ENCODE measurements around the gene STN1.

The STN1 gene

DNA sequence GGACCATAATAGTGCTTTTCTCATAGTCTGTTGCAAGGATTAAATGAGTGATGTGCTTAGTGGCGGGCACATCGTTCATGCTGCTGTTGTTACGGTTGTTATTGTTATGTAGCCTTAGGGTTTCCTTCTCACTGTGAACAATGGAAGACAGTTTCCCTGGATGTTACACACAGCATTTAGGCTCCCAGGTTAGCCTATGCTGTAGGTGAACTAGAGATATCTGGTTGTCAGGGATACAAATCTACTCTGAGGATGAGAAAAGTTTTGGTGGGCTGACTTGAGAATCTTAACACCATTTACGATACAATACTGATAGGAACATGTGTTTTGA is 77.3 kb downstream of the STN1 start:
- DNase-seq = no peak

GRCh38 chr10:103839872-103840739 is 77.9 kb downstream of the STN1 start:
- no peak for DNase-seq

DNA sequence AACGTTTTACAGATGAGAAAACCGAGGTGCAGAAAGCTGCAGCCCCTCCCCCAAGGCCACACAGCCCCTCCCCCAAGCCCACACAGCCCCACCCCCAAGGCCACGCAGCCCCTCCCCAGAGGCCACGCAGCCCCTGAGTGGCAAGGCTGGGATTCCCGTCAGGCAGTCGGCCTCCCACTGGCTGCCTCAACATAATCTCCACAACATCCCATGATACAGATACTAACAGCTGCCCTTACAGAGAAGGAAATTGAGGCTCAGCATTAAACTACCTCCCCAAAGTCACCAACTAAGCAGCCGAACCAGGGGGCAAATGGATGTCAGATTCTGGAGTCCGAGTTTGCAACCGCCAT is 78.5 kb downstream of the STN1 start:
- no peak for DNase-seq

DNA sequence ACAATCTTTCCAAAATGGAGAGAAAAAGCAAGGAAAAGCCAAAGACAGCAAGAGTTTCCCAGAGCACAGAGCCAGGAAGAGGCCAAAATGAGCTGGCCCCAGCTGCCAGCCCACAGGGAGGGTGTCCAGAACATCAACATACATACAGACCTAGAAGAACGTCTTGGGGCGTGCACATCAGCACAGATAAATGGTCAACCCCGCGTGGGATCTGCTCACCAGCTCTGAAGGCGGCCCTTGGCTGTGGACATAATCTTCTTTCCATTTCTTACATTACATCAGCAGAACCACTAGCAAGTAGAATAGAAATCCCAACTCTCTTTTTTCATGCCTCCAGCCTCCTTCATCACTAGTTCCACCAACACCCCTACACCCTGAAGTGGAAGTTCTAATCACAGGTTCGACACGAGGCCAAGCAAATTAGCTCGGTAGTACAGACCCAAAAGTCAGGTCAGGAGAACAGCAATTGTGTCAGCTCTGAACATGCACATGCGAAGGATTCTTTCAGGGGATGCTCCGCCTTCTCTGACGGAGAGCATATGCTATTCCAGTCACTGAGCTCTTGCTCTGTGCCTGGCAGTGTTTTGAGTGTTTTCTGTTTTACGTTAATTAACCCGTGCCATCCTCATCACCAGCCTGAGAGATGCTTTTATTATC is 79.0 kb downstream of the STN1 start:
- DNase-seq = no peak

DNA sequence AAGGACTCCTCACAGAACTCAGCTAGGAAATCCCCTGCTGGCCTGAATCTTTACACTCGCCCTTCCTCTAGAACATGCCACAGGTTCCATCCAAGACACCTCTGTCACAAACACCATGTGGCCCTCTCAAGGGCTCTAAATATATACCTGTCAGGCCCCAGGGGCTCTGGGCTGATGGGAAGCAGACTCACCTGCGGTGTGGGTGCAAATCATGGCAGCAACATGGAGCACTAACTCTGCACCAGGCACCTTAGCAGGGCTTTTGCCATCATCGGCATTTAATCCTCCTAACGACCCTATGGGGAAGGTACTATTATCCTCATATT is 80.0 kb downstream of the STN1 start:
- no peak for DNase-seq

DNA sequence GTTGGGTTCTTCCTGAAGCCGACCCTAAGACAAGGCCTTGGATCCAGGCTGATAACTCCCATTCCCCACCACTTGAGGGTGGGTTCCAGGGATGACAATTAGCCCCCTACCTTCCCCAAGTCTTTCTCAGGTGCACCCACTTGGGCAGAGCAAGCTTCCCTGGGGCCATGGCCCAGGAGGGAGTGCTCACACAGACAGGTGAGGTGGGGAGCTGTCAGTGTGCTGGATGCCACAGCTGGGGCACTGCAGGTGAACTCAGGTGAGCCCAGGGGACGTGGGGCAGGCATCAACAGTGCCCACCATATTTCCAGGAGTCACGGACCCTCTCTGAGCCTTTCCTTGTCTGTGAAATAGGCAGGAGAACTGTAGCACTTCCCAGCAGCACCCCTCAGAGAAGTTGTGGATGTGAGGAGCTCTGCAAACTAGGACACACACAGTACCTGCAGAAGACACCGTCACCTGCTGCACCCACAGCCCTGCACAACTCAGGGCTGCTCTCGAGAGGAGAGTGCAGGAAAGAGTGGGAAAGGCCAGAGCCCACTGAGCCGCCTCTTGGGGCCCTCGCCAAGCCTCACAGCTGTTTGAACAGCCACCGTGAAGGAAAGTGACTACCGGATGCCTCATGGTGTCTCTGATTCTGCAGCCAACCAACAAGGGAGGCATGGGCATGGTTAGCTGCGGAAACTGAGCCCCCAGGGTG is 80.5 kb downstream of the STN1 start:
- DNase-seq = no peak

- DNase-seq = no peak
Observed at GRCh38 chr10:103836861-103837260, 81.1 kb downstream of the STN1 start.

GRCh38 chr10:103836273-103836672 is 81.7 kb downstream of the STN1 start:
- DNase-seq = no peak

- DNase-seq = no peak
Observed at GRCh38 chr10:103835096-103836050, 82.6 kb downstream of the STN1 start.

- no peak for DNase-seq
Observed at GRCh38 chr10:103834436-103835095, 83.4 kb downstream of the STN1 start.

- no peak for DNase-seq
Observed at GRCh38 chr10:103833731-103834365, 84.1 kb downstream of the STN1 start.

DNA sequence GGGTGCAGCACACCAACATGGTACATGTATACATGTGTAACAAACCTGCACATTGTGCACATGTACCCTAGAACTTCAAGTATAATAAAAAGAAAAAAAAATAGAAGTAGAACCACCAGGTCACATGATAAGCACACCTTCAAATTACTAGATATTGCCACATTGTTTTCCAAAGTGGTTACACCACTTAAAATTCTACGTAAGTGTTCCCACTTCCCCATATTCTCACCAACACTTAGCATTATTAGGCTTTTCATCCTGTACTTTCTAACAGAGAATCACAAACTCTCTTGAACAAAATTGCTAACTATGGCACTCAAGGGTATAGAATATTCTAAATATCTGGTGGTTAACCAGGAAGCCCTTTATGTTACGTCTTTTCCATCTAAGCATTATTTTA is 85.2 kb downstream of the STN1 start:
- DNase-seq = no peak
